Measurements from ENCODE around the gene PTGDR.

The PTGDR gene

GRCh38 chr14:52283099-52283498, 15.6 kb downstream of the PTGDR start:
- in situ Hi-C loops (cut with MboI; ENCODE audit: low pct_unique_long_range_greater_than_20kb, low sequenced_read_pairs, unreplicated experiment) = loop anchor here (10.0 kb wide), 1 partner anchor 192 kb away; no protein-coding TSS in a partner anchor
- no peak for DNase-seq (ENCODE audit: low spot score)
- TF ChIP-seq CTCF (IDR thresholded peaks at IDR 0.05; ENCODE audit: extremely low read depth, insufficient read depth, missing control alignments) = no peak

- in situ Hi-C loops (cut with MboI; ENCODE audit: low pct_unique_long_range_greater_than_20kb, low sequenced_read_pairs, unreplicated experiment) = loop anchor here (10.0 kb wide), 1 partner anchor 188 kb away; no protein-coding TSS in a partner anchor
- no peak for DNase-seq (ENCODE audit: low spot score)
- TF ChIP-seq CTCF (IDR thresholded peaks at IDR 0.05; ENCODE audit: extremely low read depth, insufficient read depth, missing control alignments) = no peak
Observed at GRCh38 chr14:52286661-52287649, 19.5 kb downstream of the PTGDR start.

GRCh38 chr14:52296378-52296777, 28.9 kb downstream of the PTGDR start:
- in situ Hi-C loops (cut with MboI; ENCODE audit: low pct_unique_long_range_greater_than_20kb, low sequenced_read_pairs, unreplicated experiment) = no loop called here
- TF ChIP-seq CTCF (IDR thresholded peaks at IDR 0.05; ENCODE audit: extremely low read depth, insufficient read depth, missing control alignments) = no peak
- no peak for DNase-seq (ENCODE audit: low spot score)

- in situ Hi-C loops (cut with MboI; ENCODE audit: low pct_unique_long_range_greater_than_20kb, low sequenced_read_pairs, unreplicated experiment) = no loop called here
- TF ChIP-seq CTCF (IDR thresholded peaks at IDR 0.05; ENCODE audit: extremely low read depth, insufficient read depth, missing control alignments) = no peak
- no peak for DNase-seq (ENCODE audit: low spot score)
Observed at GRCh38 chr14:52298795-52299194, 31.3 kb downstream of the PTGDR start.

- in situ Hi-C loops (cut with MboI; ENCODE audit: low pct_unique_long_range_greater_than_20kb, low sequenced_read_pairs, unreplicated experiment) = no loop called here
- TF ChIP-seq CTCF (IDR thresholded peaks at IDR 0.05; ENCODE audit: extremely low read depth, insufficient read depth, missing control alignments) = peak; percentile 65
- peak; percentile 63 for DNase-seq (ENCODE audit: low spot score)
Observed at GRCh38 chr14:52299692-52300278, 32.3 kb downstream of the PTGDR start.

- no peak for TF ChIP-seq CTCF (IDR thresholded peaks at IDR 0.05; ENCODE audit: extremely low read depth, insufficient read depth, missing control alignments)
- DNase-seq (ENCODE audit: low spot score) = no peak
- in situ Hi-C loops (cut with MboI; ENCODE audit: low pct_unique_long_range_greater_than_20kb, low sequenced_read_pairs, unreplicated experiment) = no loop called here
Observed at GRCh38 chr14:52303236-52303635, 35.7 kb downstream of the PTGDR start.
